ENCODE measurements around the gene NCKAP5L.

- no peak for TF ChIP-seq EZH2phosphoT487 (IDR thresholded peaks at IDR 0.05; ENCODE audit: borderline replicate concordance)
- TF ChIP-seq CTCF (conservative IDR thresholded peaks at IDR 0.05; ENCODE audit: low read length), result no peak
Observed at GRCh38 chr12:49797449-49797776, 30.8 kb downstream of the NCKAP5L start.
